NCI-H524 (cell line): ENCODE measurements around the gene FAM72C.
"Not testable (repeated sequence)": the region's sequence is repeated elsewhere in the genome, so short reads cannot be mapped to it uniquely, and the experiment has no call there.

Source experiments
- DNase-seq, 2 experiments: peaks; one replicate each; lab custom pipeline; 2025; lab: John Stamatoyannopoulos, UW

Gene FAM72C

GRCh38 chr1:143984721-143985473 lies 13.1 kb upstream of the FAM72C start:
- DNase-seq = not testable (repeated sequence)

GRCh38 chr1:143974416-143974815 lies 2.6 kb upstream of the FAM72C start:
- DNase-seq = not testable (repeated sequence)

GRCh38 chr1:143973876-143974414 lies 2.2 kb upstream of the FAM72C start:
- DNase-seq = not testable (repeated sequence)

- DNase-seq = not testable (repeated sequence)
Measured at GRCh38 chr1:143972753-143973326, 1.1 kb upstream of the FAM72C start.

GRCh38 chr1:143965860-143966259 lies 5.9 kb downstream of the FAM72C start:
- DNase-seq = not testable (repeated sequence)

- DNase-seq = not testable (repeated sequence)
Measured at GRCh38 chr1:143964294-143964693, 7.5 kb downstream of the FAM72C start.

- DNase-seq = not testable (repeated sequence)
Measured at GRCh38 chr1:143955930-143956329, 15.9 kb downstream of the FAM72C start.

- not testable (repeated sequence) for DNase-seq
Measured at GRCh38 chr1:143952913-143953312, 18.9 kb downstream of the FAM72C start.

GRCh38 chr1:143951485-143952391 lies 20.0 kb downstream of the FAM72C start:
- DNase-seq = not testable (repeated sequence)

GRCh38 chr1:143947749-143948148 lies 24.0 kb downstream of the FAM72C start:
- not testable (repeated sequence) for DNase-seq

- DNase-seq = not testable (repeated sequence)
Measured at GRCh38 chr1:143945253-143945652, 26.5 kb downstream of the FAM72C start.

GRCh38 chr1:143944576-143945240 lies 27.1 kb downstream of the FAM72C start:
- DNase-seq = not testable (repeated sequence)

- not testable (repeated sequence) for DNase-seq
Measured at GRCh38 chr1:143943319-143943978, 28.3 kb downstream of the FAM72C start.

GRCh38 chr1:143942238-143942860 lies 29.4 kb downstream of the FAM72C start:
- not testable (repeated sequence) for DNase-seq

GRCh38 chr1:143939666-143940065 lies 32.1 kb downstream of the FAM72C start:
- not testable (repeated sequence) for DNase-seq

- DNase-seq = not testable (repeated sequence)
Measured at GRCh38 chr1:143938922-143939321, 32.9 kb downstream of the FAM72C start.

GRCh38 chr1:143936457-143937115 lies 35.2 kb downstream of the FAM72C start:
- DNase-seq = peak; percentile 0 to 32

- not testable (repeated sequence) for DNase-seq
Measured at GRCh38 chr1:143919127-143919526, 52.7 kb downstream of the FAM72C start.

- not testable (repeated sequence) for DNase-seq
Measured at GRCh38 chr1:143918552-143918951, 53.2 kb downstream of the FAM72C start.

GRCh38 chr1:143913705-143914104 lies 58.1 kb downstream of the FAM72C start:
- not testable (repeated sequence) for DNase-seq
